Osteocyte (in vitro differentiated cells): Measurements from ENCODE around the gene FSTL5. TPM values are rescaled to one million over a fixed set of nuclear protein-coding genes. Genes with fewer than 3 reads are reported as not detected.

Source experiments
- DNase-seq: peaks from one replicate; pipeline ENCODE4 v3.0.0; 2021; ENCODE audit warnings: mixed read lengths; ENCODE audit not compliant: unreplicated experiment; ENCODE audit errors: extremely low spot score
- H3K27ac Mint-ChIP-seq: one replicate; pipeline ENCODE4 v1.8.0; 2021; ENCODE audit warnings: mild to moderate bottlenecking, mixed read lengths; ENCODE audit not compliant: unreplicated experiment
- H3K27me3 Mint-ChIP-seq: one replicate; pipeline ENCODE4 v1.8.0; 2021; ENCODE audit warnings: mixed read lengths; ENCODE audit not compliant: unreplicated experiment
- H3K36me3 Mint-ChIP-seq: one replicate; pipeline ENCODE4 v1.8.0; 2021; ENCODE audit warnings: mixed read lengths; ENCODE audit not compliant: unreplicated experiment
- H3K4me1 Mint-ChIP-seq: one replicate; pipeline ENCODE4 v1.8.0; 2021; ENCODE audit warnings: mixed read lengths; ENCODE audit not compliant: unreplicated experiment
- H3K4me3 Mint-ChIP-seq: one replicate; pipeline ENCODE4 v1.8.0; 2021; ENCODE audit warnings: mild to moderate bottlenecking, moderate library complexity, mixed read lengths; ENCODE audit not compliant: unreplicated experiment
- H3K9me3 Mint-ChIP-seq: one replicate; pipeline ENCODE4 v1.8.0; 2021; ENCODE audit warnings: mixed read lengths; ENCODE audit not compliant: unreplicated experiment
- CTCF ChIP-seq: fragments of 200-600 bp; sonication (generic); IDR thresholded peaks from 2 replicates; pipeline ENCODE4 v1.5.0; 2021; ENCODE audit warnings: antibody characterized with exemption, mild to moderate bottlenecking, moderate library complexity
- total RNA-seq: library from RNA; stranded (reverse); gene quantifications from 2 replicates; pipeline ENCODE4 v1.2.1, GENCODE V29; 2021

The FSTL5 gene
- total RNA-seq, 1 donor from 2014 or later = 0.11 TPM

DNA sequence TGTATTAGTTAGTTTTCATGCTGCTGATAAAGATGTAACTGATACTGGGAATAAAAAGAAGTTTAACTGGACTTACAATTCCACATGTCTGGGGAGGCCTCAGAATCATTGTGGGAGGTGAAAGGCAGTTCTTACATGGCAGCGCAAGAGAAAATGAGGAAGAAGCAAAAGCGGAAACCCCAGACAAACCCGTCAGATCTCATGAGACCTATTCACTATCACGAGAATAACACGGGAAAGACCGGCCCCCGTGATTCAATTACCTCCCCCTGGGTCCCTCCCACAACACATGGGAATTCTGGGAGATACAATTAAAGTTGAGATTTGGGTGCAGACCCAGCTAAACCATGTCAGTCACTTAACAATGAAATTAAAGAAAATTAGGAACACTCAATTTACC lies 499.1 kb downstream of the FSTL5 start:
- Mint-ChIP-seq H3K36me3 (no peaks in the 10 kb centered on the region), H3K9me3 (no peaks in the 10 kb centered on the region), H3K27me3 (peaks cover 39% of the 10 kb centered on the region), H3K4me1 (no peaks in the 10 kb centered on the region), H3K4me3 (no peak overlapping the region), H3K27ac (no peak overlapping the region)
- no peak for DNase-seq
- TF ChIP-seq CTCF = no peak

- Mint-ChIP-seq H3K4me3 (no peak overlapping the region), H3K4me1 (no peaks in the 10 kb centered on the region), H3K9me3 (no peaks in the 10 kb centered on the region), H3K36me3 (no peaks in the 10 kb centered on the region), H3K27ac (no peak overlapping the region), H3K27me3 (peaks cover 40% of the 10 kb centered on the region)
- no peak for TF ChIP-seq CTCF
- DNase-seq = no peak
These were observed 500.0 kb downstream of the FSTL5 start for GRCh38 chr4:161663844-161664243.

DNA sequence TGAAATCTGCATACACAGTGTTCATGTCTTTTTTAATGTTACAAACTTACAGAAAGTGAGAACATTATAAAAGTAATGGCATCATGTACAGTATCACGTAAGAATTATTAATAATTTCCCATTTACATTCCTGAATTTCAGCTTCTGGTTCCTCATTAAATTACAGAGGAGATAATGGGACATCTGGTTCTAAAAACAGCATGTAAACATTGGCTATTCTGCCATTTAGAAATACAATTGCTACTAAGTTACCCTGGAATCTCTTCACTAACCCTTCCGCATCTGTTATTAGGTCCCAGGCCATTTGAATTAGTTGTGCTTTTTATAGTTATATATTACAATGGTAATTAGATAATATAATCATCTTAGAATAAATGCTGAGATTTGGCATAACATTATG lies 505.1 kb downstream of the FSTL5 start:
- Mint-ChIP-seq H3K27me3 (peaks cover 32% of the 10 kb centered on the region), H3K36me3 (no peaks in the 10 kb centered on the region), H3K4me3 (no peak overlapping the region), H3K9me3 (no peaks in the 10 kb centered on the region), H3K27ac (no peak overlapping the region), H3K4me1 (no peaks in the 10 kb centered on the region)
- DNase-seq = no peak
- TF ChIP-seq CTCF = no peak

DNA sequence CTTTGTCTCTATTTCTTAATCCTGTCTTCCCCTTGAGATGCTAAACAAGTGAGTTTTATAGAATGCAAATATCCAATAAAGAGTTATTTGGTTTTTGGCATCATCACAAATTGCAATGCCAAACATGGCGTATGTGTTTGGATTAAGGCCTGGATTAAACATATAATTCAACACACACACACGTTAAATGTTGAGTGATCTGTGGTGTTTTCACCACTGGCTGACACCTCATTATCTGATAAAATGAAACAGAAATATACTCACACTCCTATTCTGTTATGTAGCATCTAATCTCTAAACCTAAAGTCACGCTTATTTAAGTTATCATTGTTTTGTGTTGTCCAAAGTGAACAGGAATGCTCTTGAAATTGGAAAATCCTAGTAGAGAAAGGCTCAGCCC lies 506.2 kb downstream of the FSTL5 start:
- Mint-ChIP-seq H3K27me3 (peaks cover 28% of the 10 kb centered on the region), H3K4me1 (no peaks in the 10 kb centered on the region), H3K36me3 (no peaks in the 10 kb centered on the region), H3K9me3 (no peaks in the 10 kb centered on the region), H3K27ac (no peak overlapping the region), H3K4me3 (no peak overlapping the region)
- no peak for DNase-seq
- no peak for TF ChIP-seq CTCF

DNA sequence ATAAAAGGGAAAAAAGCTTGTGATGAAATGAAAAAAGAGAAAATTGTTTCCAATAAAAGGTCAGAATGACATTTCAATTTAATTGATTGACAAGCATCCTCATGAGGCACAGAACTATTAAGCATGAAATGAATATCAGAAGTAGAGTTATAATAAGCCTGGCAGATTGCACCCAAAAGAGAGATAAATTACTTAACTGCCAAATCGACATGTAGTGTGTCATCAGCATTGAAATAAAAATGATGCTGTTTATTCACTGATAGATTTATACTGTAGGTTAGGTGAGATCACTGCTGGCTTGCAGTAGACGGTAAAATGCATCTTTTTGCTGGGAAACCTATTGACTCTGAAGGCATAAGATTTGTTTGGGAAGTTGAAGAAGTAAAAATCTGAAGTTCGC lies 507.2 kb downstream of the FSTL5 start:
- no peak for TF ChIP-seq CTCF
- H3K27me3 Mint-ChIP-seq = peaks cover 23% of the 10 kb centered on the region
- H3K4me3 Mint-ChIP-seq = no peak overlapping the region
- DNase-seq = no peak
- H3K36me3 Mint-ChIP-seq = no peaks in the 10 kb centered on the region
- H3K9me3 Mint-ChIP-seq = no peaks in the 10 kb centered on the region
- no peaks in the 10 kb centered on the region for H3K4me1 Mint-ChIP-seq
- H3K27ac Mint-ChIP-seq = no peak overlapping the region
